NT2/D1 (cell line): Measurements from ENCODE around the gene TFAP2D.

Source experiments
- SUZ12 ChIP-seq: IDR thresholded peaks from 2 replicates; pipeline ENCODE4 v1.6.1; 2011; ENCODE audit not compliant: insufficient read length, insufficient read depth; ENCODE audit errors: extremely low read depth
- YY1 ChIP-seq: IDR thresholded peaks from 2 replicates; pipeline ENCODE4 v1.6.1; 2011; ENCODE audit not compliant: insufficient read length, insufficient read depth
- ZNF274 ChIP-seq: IDR thresholded peaks from 2 replicates; pipeline ENCODE4 v1.6.1; 2011; ENCODE audit warnings: mild to moderate bottlenecking, low read depth, low read length

DNA sequence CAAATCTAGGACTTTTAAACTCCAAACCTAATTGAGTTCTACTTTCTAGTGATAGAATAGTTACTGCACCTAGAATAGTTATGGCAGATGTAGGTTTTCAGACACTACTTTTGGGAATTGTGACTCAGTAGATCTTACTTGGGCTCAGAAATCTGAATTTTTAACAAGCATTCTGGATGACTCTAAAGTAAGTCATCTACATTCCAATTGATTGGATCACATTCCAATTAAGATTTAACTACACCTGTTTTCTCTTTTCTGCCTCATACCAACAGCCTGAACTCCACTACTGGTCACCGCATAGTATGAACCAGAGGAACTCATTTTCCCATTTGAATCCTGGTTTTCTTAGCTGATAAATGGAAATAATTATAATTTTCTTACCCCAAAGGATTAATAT, 49.5 kb upstream of the TFAP2D start:
- TF ChIP-seq ZNF274: no peak
- TF ChIP-seq YY1: no peak
- no peak for TF ChIP-seq SUZ12
